Activated T-cell treated with anti-CD3 and anti-CD28 coated beads, Interleukin-2, amount 50 U/mL, for 24 hours (primary cell): ENCODE data around the gene ASTN1.
A peak's percentile ranks its signal among the peaks of the same experiment; 100 is the strongest.

Experiments used
- DNase-seq: peaks from one replicate; pipeline ENCODE4 v3.0.0-alpha.2; 2020
- H3K27ac Mint-ChIP-seq: 2 replicates; pipeline ENCODE4 v1.8.0; 2020; ENCODE audit warnings: mild to moderate bottlenecking, mixed read lengths
- H3K27me3 Mint-ChIP-seq: 2 replicates; pipeline ENCODE4 v1.8.0; 2020; ENCODE audit warnings: mixed read lengths
- H3K36me3 Mint-ChIP-seq: 2 replicates; pipeline ENCODE4 v1.8.0; 2020; ENCODE audit warnings: low read depth, mixed read lengths
- H3K4me1 Mint-ChIP-seq: 2 replicates; pipeline ENCODE4 v1.8.0; 2020; ENCODE audit warnings: low read depth, mixed read lengths
- H3K4me3 Mint-ChIP-seq: 2 replicates; pipeline ENCODE4 v1.8.0; 2020; ENCODE audit warnings: mild to moderate bottlenecking, moderate library complexity, mixed read lengths
- H3K9me3 Mint-ChIP-seq: 2 replicates; pipeline ENCODE4 v1.8.0; 2020; ENCODE audit warnings: mixed read lengths

ASTN1 gene

GRCh38 chr1:177164380-177165068 lies at the start of gene ASTN1:
Gene ASTN1 (minus strand): TSS chr1:177164712. CDS start chr1:177164676, 36 bp downstream.
- Mint-ChIP-seq H3K9me3 (no peaks in the 10 kb centered on the region), H3K4me1 (peaks cover 3% of the 10 kb centered on the region), H3K27me3 (peaks cover 38% of the 10 kb centered on the region), H3K36me3 (no peaks in the 10 kb centered on the region), H3K4me3 (no peak within 1 kb of the TSS), H3K27ac (no peak within 1 kb of the TSS)
- no peak for DNase-seq

- no peak for DNase-seq
- no peaks in the 10 kb centered on the region for H3K4me1 Mint-ChIP-seq
- H3K9me3 Mint-ChIP-seq, result peaks cover 2% of the 10 kb centered on the region
- H3K4me3 Mint-ChIP-seq, result no peak overlapping the region
- no peaks in the 10 kb centered on the region for H3K27me3 Mint-ChIP-seq
- no peak overlapping the region for H3K27ac Mint-ChIP-seq
- no peaks in the 10 kb centered on the region for H3K36me3 Mint-ChIP-seq
These were observed 46.7 kb upstream of the ASTN1 start for GRCh38 chr1:177211231-177211630.

GRCh38 chr1:177210071-177210470 lies 45.6 kb upstream of the ASTN1 start:
- no peaks in the 10 kb centered on the region for H3K27me3 Mint-ChIP-seq
- no peaks in the 10 kb centered on the region for H3K4me1 Mint-ChIP-seq
- H3K27ac Mint-ChIP-seq, result no peak overlapping the region
- no peaks in the 10 kb centered on the region for H3K36me3 Mint-ChIP-seq
- H3K9me3 Mint-ChIP-seq, result peaks cover 2% of the 10 kb centered on the region
- no peak for DNase-seq
- no peak overlapping the region for H3K4me3 Mint-ChIP-seq

GRCh38 chr1:177209357-177209756 lies 44.8 kb upstream of the ASTN1 start:
- no peak for DNase-seq
- no peaks in the 10 kb centered on the region for H3K36me3 Mint-ChIP-seq
- no peak overlapping the region for H3K4me3 Mint-ChIP-seq
- H3K27me3 Mint-ChIP-seq, result no peaks in the 10 kb centered on the region
- peaks cover 2% of the 10 kb centered on the region for H3K9me3 Mint-ChIP-seq
- H3K27ac Mint-ChIP-seq, result no peak overlapping the region
- no peaks in the 10 kb centered on the region for H3K4me1 Mint-ChIP-seq

GRCh38 chr1:177208920-177209319 lies 44.4 kb upstream of the ASTN1 start:
- H3K36me3 Mint-ChIP-seq, result no peaks in the 10 kb centered on the region
- H3K9me3 Mint-ChIP-seq, result peaks cover 2% of the 10 kb centered on the region
- no peak overlapping the region for H3K27ac Mint-ChIP-seq
- H3K4me3 Mint-ChIP-seq, result no peak overlapping the region
- DNase-seq, result no peak
- H3K4me1 Mint-ChIP-seq, result no peaks in the 10 kb centered on the region
- H3K27me3 Mint-ChIP-seq, result no peaks in the 10 kb centered on the region

GRCh38 chr1:177206831-177207355 lies 42.4 kb upstream of the ASTN1 start:
- DNase-seq, result no peak
- Mint-ChIP-seq H3K4me1 (no peaks in the 10 kb centered on the region), H3K4me3 (no peak overlapping the region), H3K36me3 (no peaks in the 10 kb centered on the region), H3K9me3 (peaks cover 4% of the 10 kb centered on the region), H3K27ac (no peak overlapping the region), H3K27me3 (no peaks in the 10 kb centered on the region)

GRCh38 chr1:177200290-177200689 lies 35.8 kb upstream of the ASTN1 start:
- no peak for DNase-seq
- H3K27me3 Mint-ChIP-seq, result no peaks in the 10 kb centered on the region
- no peaks in the 10 kb centered on the region for H3K36me3 Mint-ChIP-seq
- H3K27ac Mint-ChIP-seq, result no peak overlapping the region
- H3K4me1 Mint-ChIP-seq, result no peaks in the 10 kb centered on the region
- H3K4me3 Mint-ChIP-seq, result no peak overlapping the region
- peaks cover 5% of the 10 kb centered on the region for H3K9me3 Mint-ChIP-seq

- Mint-ChIP-seq H3K4me1 (no peaks in the 10 kb centered on the region), H3K9me3 (peaks cover 3% of the 10 kb centered on the region), H3K4me3 (no peak overlapping the region), H3K36me3 (no peaks in the 10 kb centered on the region), H3K27ac (no peak overlapping the region), H3K27me3 (no peaks in the 10 kb centered on the region)
- no peak for DNase-seq
These were observed 33.7 kb upstream of the ASTN1 start for GRCh38 chr1:177198243-177198642.

GRCh38 chr1:177190308-177190970 lies 25.9 kb upstream of the ASTN1 start:
- Mint-ChIP-seq H3K9me3 (peaks cover 2% of the 10 kb centered on the region), H3K36me3 (no peaks in the 10 kb centered on the region), H3K4me3 (no peak overlapping the region), H3K4me1 (no peaks in the 10 kb centered on the region), H3K27ac (no peak overlapping the region), H3K27me3 (peaks cover 6% of the 10 kb centered on the region)
- no peak for DNase-seq

- peaks cover 2% of the 10 kb centered on the region for H3K9me3 Mint-ChIP-seq
- peaks cover 4% of the 10 kb centered on the region for H3K4me1 Mint-ChIP-seq
- no peak overlapping the region for H3K4me3 Mint-ChIP-seq
- no peaks in the 10 kb centered on the region for H3K36me3 Mint-ChIP-seq
- H3K27me3 Mint-ChIP-seq, result peaks cover 29% of the 10 kb centered on the region
- no peak for DNase-seq
- no peak overlapping the region for H3K27ac Mint-ChIP-seq
These were observed 22.1 kb upstream of the ASTN1 start for GRCh38 chr1:177186639-177187038.

- Mint-ChIP-seq H3K4me1 (peaks cover 8% of the 10 kb centered on the region), H3K9me3 (peaks cover 2% of the 10 kb centered on the region), H3K27ac (no peak overlapping the region), H3K36me3 (no peaks in the 10 kb centered on the region), H3K4me3 (no peak overlapping the region), H3K27me3 (peaks cover 40% of the 10 kb centered on the region)
- DNase-seq, result no peak
These were observed 20.7 kb upstream of the ASTN1 start for GRCh38 chr1:177185209-177185608.

GRCh38 chr1:177183836-177184235 lies 19.3 kb upstream of the ASTN1 start:
- Mint-ChIP-seq H3K9me3 (peaks cover 2% of the 10 kb centered on the region), H3K36me3 (no peaks in the 10 kb centered on the region), H3K4me3 (no peak overlapping the region), H3K27ac (no peak overlapping the region), H3K27me3 (peaks cover 42% of the 10 kb centered on the region), H3K4me1 (peaks cover 8% of the 10 kb centered on the region)
- DNase-seq, result no peak

- peaks cover 39% of the 10 kb centered on the region for H3K27me3 Mint-ChIP-seq
- peaks cover 8% of the 10 kb centered on the region for H3K4me1 Mint-ChIP-seq
- peak; percentile 46 for DNase-seq
These were observed 17.2 kb upstream of the ASTN1 start for GRCh38 chr1:177181631-177182291.

GRCh38 chr1:177181280-177181630 lies 16.7 kb upstream of the ASTN1 start:
- Mint-ChIP-seq H3K27me3 (peaks cover 39% of the 10 kb centered on the region), H3K27ac (no peak overlapping the region), H3K36me3 (no peaks in the 10 kb centered on the region), H3K9me3 (no peaks in the 10 kb centered on the region), H3K4me3 (peak overlapping the region; percentile 19), H3K4me1 (peaks cover 8% of the 10 kb centered on the region)
- DNase-seq, result no peak

More at GRCh38 chr1:177181631-177182291, 17.2 kb upstream of the ASTN1 start:
- peak overlapping the region; percentile 19 for H3K4me3 Mint-ChIP-seq
- no peaks in the 10 kb centered on the region for H3K36me3 Mint-ChIP-seq
- peaks cover 2% of the 10 kb centered on the region for H3K9me3 Mint-ChIP-seq
- no peak overlapping the region for H3K27ac Mint-ChIP-seq
